ENCODE data around the gene AOC2.

GRCh38 chr17:42880776-42881310 lies 36.5 kb downstream of the AOC2 start:
- TF ChIP-seq MAX (IDR thresholded peaks at IDR 0.05) (no peak), CEBPB (IDR thresholded peaks at IDR 0.05) (no peak), EP300 (IDR thresholded peaks at IDR 0.05; ENCODE audit: borderline replicate concordance) (no peak), RAD21 (IDR thresholded peaks at IDR 0.05; ENCODE audit: low read depth) (no peak), TAF1 (IDR thresholded peaks at IDR 0.05; ENCODE audit: low read depth) (no peak), CREB1 (IDR thresholded peaks at IDR 0.05; ENCODE audit: low read depth) (no peak), REST (IDR thresholded peaks at IDR 0.05; ENCODE audit: low read depth) (no peak), FOXM1 (IDR thresholded peaks at IDR 0.05; ENCODE audit: borderline replicate concordance, low read depth) (no peak), TEAD4 (IDR thresholded peaks at IDR 0.05) (no peak), TCF12 (IDR thresholded peaks at IDR 0.05; ENCODE audit: low read depth) (no peak)
